ENCODE results near the gene GDPD4.

The GDPD4 gene

DNA sequence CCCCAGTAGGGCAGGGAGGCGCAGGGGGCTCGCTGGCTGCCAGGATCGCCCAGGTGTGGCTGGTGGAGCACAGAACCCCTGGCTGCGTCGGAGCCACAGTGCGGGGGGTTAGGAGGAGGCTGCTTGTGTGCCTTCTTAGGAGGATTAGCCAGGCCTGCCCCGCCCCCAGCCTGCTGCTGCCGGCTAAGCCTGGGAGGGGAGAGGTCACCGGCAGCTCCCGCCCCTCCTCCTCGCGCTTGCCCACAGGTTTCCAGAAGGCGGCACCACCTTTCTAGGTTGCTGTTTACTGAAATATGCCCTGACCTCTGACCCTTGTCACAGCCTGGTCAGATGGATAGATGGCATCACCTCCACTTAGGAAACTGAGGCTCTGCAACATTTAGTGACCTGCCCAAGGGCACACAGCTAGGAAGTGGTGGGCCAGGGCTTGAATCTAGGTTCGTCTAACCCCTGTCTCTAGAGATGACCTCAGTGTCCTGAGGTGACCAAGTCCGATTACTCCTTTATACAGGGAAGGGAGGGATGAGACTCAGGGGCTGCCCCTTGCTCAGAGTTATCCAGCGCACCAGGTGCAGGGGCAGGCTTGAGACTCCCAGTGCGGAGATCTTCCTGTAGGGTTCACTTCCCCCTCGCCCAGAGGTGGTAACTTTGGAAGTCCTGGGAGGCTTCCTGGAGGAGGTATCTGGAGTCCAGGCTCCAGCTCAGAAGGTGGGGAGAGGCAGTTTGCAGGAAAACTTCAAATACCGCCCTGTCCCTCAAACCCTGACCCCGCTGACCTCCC lies 129.4 kb downstream of the GDPD4 start:
- DNase-seq: no peak

DNA sequence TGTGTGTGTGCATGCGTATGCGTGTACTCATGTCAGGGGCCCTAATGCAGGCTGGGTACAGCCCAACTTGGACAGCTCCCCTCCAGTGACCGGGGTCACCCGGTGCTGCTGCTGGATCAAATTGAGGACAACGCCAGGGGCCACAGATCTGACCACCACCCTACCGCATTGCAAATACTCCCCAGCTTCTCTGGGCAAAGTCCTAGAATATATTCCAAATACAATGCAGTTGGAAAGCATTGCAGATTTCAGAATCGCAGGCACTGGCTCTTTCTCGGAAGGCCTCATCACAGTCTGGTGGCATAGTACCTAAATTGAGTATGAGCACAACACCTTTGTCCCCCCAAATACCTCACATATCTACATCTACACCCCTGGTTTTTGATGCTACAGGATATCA lies 130.2 kb downstream of the GDPD4 start:
- no peak for DNase-seq

DNA sequence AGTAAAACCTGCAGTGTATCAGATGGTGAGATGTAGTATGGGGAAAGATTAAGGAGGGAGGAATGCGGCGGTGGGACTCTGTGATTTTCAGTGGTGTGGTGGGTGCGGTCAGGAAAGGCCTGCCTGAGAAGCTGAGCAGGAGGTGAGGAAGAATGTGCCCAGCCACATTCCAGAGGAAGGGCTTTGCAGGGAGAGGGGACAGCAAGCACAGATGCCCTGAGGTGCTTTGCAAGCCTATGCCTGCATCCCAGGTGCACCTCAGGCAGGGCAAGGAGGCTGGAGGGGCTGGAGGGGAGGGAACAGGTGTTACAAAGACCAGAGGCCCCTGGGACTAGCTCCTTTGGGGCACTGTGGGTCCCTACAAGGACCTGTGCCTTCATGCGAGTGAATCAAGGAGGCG lies 131.4 kb downstream of the GDPD4 start:
- no peak for DNase-seq

DNA sequence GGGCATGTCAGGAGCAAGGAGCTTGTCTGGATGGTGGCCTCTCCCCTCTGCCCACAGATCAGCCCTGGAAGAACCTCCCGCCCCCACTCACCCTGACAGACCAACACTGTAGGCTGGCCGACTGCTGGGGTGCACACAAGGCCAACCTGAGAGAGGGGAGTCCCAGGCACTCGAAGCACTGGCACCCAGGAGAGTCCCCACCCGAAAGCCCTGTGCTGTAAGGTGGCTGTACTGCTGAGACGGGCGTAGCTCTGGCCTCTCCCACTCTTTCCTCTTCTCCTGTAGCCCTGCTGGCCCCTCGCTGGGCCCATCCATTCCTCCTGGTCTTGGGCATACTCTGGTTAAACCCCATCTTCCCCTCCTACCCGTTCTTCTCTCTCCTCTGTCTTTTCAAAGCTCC lies 133.7 kb downstream of the GDPD4 start:
- DNase-seq: no peak

DNA sequence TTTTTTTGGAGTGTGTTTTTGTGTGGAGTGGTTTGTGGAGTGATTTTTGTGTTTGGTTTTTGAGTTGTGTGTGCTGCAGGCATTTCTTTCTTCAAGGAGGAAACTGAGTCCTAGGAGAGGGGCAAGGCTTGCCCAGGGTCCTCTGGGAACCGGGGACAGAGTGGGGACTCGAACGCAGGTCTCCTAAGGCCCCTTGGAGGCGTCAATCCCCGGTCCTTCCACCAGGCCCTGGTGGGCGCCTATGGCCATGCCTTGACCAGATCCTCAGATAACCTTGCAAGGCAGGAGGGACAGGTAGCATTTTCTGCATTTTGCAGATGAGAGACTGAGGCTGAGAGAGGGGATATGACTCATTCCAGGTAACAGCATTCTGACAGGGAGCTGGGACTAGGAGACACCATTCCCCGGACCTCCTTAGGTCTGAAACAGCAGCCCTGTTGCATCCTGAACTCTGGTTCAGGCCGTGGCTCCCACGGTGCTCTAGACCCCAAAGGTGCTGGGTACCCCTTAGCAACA lies 134.3 kb downstream of the GDPD4 start:
- DNase-seq: no peak
